ENCODE measurements around the gene ZNF771. TPM values are rescaled to one million over a fixed set of nuclear protein-coding genes. Genes with fewer than 3 reads are reported as not detected.
"Not testable (repeated sequence)": the region's sequence is repeated elsewhere in the genome, so short reads cannot be mapped to it uniquely, and the experiment has no call there.

ZNF771 gene
- total and polyA plus RNA-seq, 2 donors from 2014 or later: 7.8 to 14.8 TPM

DNA sequence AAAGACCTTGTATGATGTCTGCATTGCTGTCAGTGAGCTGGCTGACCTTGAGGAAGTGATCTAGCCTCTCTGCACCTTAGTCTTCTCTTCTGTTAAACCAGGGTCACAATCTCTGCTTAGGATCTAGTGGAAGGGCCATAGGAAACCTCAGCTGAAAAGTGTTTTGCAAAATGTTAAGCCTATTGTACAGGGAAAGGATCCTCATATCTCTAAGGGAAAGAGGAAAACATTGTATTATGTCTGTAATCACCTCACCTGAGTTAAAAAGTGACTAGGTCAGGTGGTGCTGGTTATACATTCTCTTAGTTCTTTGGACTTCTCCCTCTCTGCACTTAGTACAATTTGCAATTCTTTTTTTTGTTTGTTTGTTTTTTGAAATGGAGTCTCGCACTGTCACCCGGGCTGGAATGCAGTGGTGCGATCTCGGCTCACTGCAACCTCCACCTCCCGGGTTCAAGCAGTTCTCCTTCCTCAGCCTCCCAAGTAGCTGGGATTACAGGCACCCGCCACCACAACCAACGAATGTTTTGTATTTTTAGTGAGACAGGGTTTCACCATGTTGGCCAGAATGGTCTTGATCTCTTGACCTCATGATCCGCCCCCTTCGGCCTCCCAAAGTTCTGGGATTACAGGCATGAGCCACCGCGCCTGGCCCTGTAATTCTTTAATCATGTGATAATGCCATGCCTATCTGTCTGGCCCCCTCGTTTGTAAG is 40.3 kb downstream of the ZNF771 start:
- DNase-seq (peak in 2 of 5 donors; percentile 66 to 77), FAIRE-seq (no peak)
- Histone ChIP-seq H3K4me1 (ENCODE audit: control insufficient read depth in 2 of 3, insufficient read depth in 2 of 3, low read depth in 1 of 3, low read length in 3 of 3) (peaks cover 0 to 15% (median 8%) of the 10 kb centered on the region in 3 donors), H3K27ac (ENCODE audit: low read depth in 2 of 2, low read length in 2 of 2) (peak overlapping the region; percentile 83 to 85), H3K27me3 (ENCODE audit: control insufficient read depth, insufficient read depth, low read length) (no peaks in the 10 kb centered on the region), H3K4me3 (ENCODE audit: low read length in 3 of 3) (peak overlapping the region in 2 of 3 donors; percentile 16 to 20), H3K9me3 (ENCODE audit: control insufficient read depth in 2 of 3, insufficient read depth in 1 of 3, low read length in 3 of 3) (peaks cover 0 to 12% (median 0%) of the 10 kb centered on the region in 3 donors), H3K9ac (ENCODE audit: low read length in 3 of 3) (peak overlapping the region in 1 of 3 donors; percentile 37), H3K36me3 (ENCODE audit: control insufficient read depth in 2 of 3, insufficient read depth in 3 of 3, low read length in 3 of 3) (peaks cover 3 to 13% (median 4%) of the 10 kb centered on the region in 3 donors)
- intact Hi-C loops (cut with DNase I): no loop called here
- TF ChIP-seq, protein P1, sequence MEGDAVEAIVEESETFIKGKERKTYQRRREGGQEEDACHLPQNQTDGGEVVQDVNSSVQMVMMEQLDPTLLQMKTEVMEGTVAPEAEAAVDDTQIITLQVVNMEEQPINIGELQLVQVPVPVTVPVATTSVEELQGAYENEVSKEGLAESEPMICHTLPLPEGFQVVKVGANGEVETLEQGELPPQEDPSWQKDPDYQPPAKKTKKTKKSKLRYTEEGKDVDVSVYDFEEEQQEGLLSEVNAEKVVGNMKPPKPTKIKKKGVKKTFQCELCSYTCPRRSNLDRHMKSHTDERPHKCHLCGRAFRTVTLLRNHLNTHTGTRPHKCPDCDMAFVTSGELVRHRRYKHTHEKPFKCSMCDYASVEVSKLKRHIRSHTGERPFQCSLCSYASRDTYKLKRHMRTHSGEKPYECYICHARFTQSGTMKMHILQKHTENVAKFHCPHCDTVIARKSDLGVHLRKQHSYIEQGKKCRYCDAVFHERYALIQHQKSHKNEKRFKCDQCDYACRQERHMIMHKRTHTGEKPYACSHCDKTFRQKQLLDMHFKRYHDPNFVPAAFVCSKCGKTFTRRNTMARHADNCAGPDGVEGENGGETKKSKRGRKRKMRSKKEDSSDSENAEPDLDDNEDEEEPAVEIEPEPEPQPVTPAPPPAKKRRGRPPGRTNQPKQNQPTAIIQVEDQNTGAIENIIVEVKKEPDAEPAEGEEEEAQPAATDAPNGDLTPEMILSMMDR (IDR thresholded peaks at IDR 0.05; ENCODE audit: borderline replicate concordance, extremely low read depth, insufficient read depth): no peak

DNA sequence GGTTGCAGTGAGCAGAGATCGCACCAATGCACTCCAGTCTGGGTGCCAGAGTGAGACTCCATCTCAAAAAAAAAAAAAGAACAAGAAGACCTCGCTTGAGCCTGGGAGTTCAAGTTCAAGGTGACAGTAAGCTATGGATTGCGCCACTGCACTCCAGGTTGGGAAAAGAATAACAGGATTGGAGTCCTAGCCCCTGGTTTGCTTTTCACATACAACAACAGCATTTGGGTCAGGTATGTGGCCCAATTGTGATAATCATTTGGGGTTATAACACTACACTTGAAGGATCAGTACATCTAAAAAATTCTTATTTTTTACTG is 41.7 kb downstream of the ZNF771 start:
- TF ChIP-seq, protein P1 (IDR thresholded peaks at IDR 0.05; ENCODE audit: borderline replicate concordance, extremely low read depth, insufficient read depth): no peak
- H3K27ac ChIP-seq (ENCODE audit: low read depth in 2 of 2, low read length in 2 of 2): no peak overlapping the region
- H3K9me3 ChIP-seq (ENCODE audit: control insufficient read depth in 2 of 3, insufficient read depth in 1 of 3, low read length in 3 of 3): peaks cover 0 to 10% (median 0%) of the 10 kb centered on the region in 3 donors
- FAIRE-seq (no peak), DNase-seq (no peak)
- H3K36me3 ChIP-seq (ENCODE audit: control insufficient read depth in 2 of 3, insufficient read depth in 3 of 3, low read length in 3 of 3): peaks cover 3 to 7% (median 4%) of the 10 kb centered on the region in 3 donors
- intact Hi-C loops (cut with DNase I): no loop called here
- peaks cover 0 to 15% (median 8%) of the 10 kb centered on the region in 3 donors for H3K4me1 ChIP-seq (ENCODE audit: control insufficient read depth in 2 of 3, insufficient read depth in 2 of 3, low read depth in 1 of 3, low read length in 3 of 3)
- H3K9ac ChIP-seq (ENCODE audit: low read length in 3 of 3): no peak overlapping the region
- no peaks in the 10 kb centered on the region for H3K27me3 ChIP-seq (ENCODE audit: control insufficient read depth, insufficient read depth, low read length)
- no peak overlapping the region for H3K4me3 ChIP-seq (ENCODE audit: low read length in 3 of 3)

DNA sequence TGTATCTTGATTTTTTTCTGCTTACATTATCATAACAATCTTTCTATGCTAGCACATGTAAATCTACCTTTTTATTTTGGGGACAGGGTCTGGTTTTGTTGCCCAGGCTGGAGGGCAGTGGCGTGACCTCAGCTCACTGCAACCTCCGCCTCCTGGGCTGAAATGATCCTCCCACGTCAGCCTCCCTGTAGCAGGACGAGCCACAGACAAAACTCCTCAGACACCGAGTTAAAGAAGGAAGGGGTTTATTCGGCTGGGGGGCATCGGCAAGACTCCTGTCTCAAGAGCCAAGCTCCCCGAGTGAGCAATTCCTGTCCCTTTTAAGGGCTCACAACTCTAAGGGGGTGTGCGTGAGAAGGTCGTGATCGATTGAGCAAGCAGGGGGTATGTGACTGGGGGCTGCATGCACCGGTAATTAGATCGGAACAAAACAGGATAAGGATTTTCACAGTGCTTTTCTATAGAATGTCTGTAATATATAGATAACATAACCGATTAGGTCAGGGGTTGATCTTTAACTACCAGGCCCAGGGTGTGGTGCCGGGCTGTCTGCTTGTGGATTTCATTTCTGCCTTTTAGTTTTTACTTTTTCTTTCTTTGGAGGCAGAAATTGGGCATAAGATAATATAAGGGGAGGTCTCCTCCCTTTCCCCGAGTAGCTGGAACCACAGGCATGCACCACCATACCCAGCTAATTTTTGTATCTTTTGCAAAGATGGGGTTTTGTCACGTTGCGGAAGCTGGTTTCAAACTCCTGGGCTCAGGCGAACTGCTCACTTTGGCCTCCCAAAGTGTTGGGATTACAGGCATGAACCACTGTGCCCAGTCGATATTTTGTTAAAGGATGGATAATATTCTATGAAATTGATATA is 45.5 kb downstream of the ZNF771 start:
- not testable (repeated sequence) for H3K9me3 ChIP-seq (ENCODE audit: control insufficient read depth in 2 of 3, insufficient read depth in 1 of 3, low read length in 3 of 3); H3K4me1 ChIP-seq (ENCODE audit: control insufficient read depth in 2 of 3, insufficient read depth in 2 of 3, low read depth in 1 of 3, low read length in 3 of 3); H3K27me3 ChIP-seq (ENCODE audit: control insufficient read depth, insufficient read depth, low read length); H3K36me3 ChIP-seq (ENCODE audit: control insufficient read depth in 2 of 3, insufficient read depth in 3 of 3, low read length in 3 of 3); H3K4me3 ChIP-seq (ENCODE audit: low read length in 3 of 3); H3K9ac ChIP-seq (ENCODE audit: low read length in 3 of 3); FAIRE-seq; H3K27ac ChIP-seq (ENCODE audit: low read depth in 2 of 2, low read length in 2 of 2)
- intact Hi-C loops (cut with DNase I): loop anchor here (10.0 kb wide), 1 partner anchor 62 kb away; no protein-coding TSS in a partner anchor
- DNase-seq: peak in 1 of 5 donors; percentile 15

DNA sequence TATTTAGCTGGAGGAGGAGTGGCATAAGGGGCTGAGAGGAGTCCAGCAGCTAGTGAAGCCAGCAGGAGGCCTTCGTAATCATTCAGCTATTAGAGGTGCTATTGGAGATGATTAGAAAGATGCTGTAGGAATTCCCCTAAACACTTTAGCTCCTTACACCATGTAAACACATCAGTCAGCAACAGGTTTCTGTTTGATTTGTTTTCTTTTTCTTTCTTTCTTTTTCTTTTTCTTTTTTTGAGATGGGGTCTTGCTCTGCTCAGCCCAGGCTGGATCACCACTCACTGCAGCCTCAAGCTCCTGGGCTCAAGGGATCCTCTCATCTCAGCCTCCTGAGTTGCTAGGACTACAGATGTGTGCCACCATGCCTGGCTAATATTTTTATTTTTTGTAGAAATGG is 48.9 kb downstream of the ZNF771 start:
- no peak overlapping the region for H3K9ac ChIP-seq (ENCODE audit: low read length in 3 of 3)
- no peak overlapping the region for H3K27ac ChIP-seq (ENCODE audit: low read depth in 2 of 2, low read length in 2 of 2)
- H3K9me3 ChIP-seq (ENCODE audit: control insufficient read depth in 2 of 3, insufficient read depth in 1 of 3, low read length in 3 of 3): no peaks in the 10 kb centered on the region
- TF ChIP-seq, protein P1 (IDR thresholded peaks at IDR 0.05; ENCODE audit: borderline replicate concordance, extremely low read depth, insufficient read depth): no peak
- no peak overlapping the region for H3K4me3 ChIP-seq (ENCODE audit: low read length in 3 of 3)
- H3K36me3 ChIP-seq (ENCODE audit: control insufficient read depth in 2 of 3, insufficient read depth in 3 of 3, low read length in 3 of 3): no peaks in the 10 kb centered on the region
- no peak for DNase-seq
- H3K27me3 ChIP-seq (ENCODE audit: control insufficient read depth, insufficient read depth, low read length): no peaks in the 10 kb centered on the region
- intact Hi-C loops (cut with DNase I): loop anchor here (10.0 kb wide), 1 partner anchor 58 kb away; no protein-coding TSS in a partner anchor
- FAIRE-seq: no peak
- no peaks in the 10 kb centered on the region for H3K4me1 ChIP-seq (ENCODE audit: control insufficient read depth in 2 of 3, insufficient read depth in 2 of 3, low read depth in 1 of 3, low read length in 3 of 3)

Measured in kidney (tissue), 14 donors.